ENCODE results near the gene PTPRC.

DNA sequence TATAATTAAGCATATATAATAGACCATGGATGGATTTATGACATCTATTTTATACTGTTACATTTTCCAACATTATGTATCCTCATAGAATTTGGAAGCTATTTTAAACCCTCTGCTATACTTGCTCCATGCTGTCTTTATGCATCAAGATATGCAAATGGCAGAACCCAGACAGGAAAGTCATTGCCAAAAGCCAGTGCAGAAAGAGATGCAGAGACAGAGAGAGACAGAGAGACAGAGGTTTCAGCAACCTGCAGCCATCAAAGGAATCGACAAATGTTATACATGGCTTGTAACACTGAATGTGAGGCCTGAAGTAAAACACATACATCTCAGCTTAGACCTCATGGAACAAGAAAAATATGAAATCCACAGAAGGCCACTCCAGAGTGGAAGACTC, 7.5 kb upstream of the PTPRC start:
- no peak for TF ChIP-seq CTCF (IDR thresholded peaks at IDR 0.05)
- TF ChIP-seq POLR2A (IDR thresholded peaks at IDR 0.05; ENCODE audit: low read length) = no peak
- TF ChIP-seq HOXA7 (CRISPR knock-in tag; IDR thresholded peaks at IDR 0.05) = no peak
- TF ChIP-seq PHF8 (IDR thresholded peaks at IDR 0.05; ENCODE audit: borderline replicate concordance, low read depth) = no peak
- no peak for TF ChIP-seq ZFP36 (IDR thresholded peaks at IDR 0.05; ENCODE audit: borderline replicate concordance, partially characterized antibody)
- no peak for TF ChIP-seq JUN (IDR thresholded peaks at IDR 0.05)
- TF ChIP-seq JUNB (IDR thresholded peaks at IDR 0.05) = no peak
- no peak for TF ChIP-seq SREBF2 (IDR thresholded peaks at IDR 0.05)
- TF ChIP-seq RAD21 (conservative IDR thresholded peaks at IDR 0.05 in 1 of 2, IDR thresholded peaks at IDR 0.05 in 1 of 2) = no peak
